ENCODE measurements around the gene CLTCL1. TPM values are rescaled to one million over a fixed set of nuclear protein-coding genes. Genes with fewer than 3 reads are reported as not detected.

CLTCL1 gene
- total and polyA plus RNA-seq, 2 experiments from 2014 or later, result 6.6 to 15.1 TPM

- peaks cover 18% of the 10 kb centered on the region for H3K4me1 ChIP-seq (ENCODE audit: insufficient read depth)
- no peak for DNase-seq (ENCODE audit: low spot score)
- Mint-ChIP-seq H3K27ac (no peak overlapping the region), H3K27me3 (ENCODE audit: insufficient read depth, low read depth, poor library complexity) (peaks cover 21% of the 10 kb centered on the region), H3K36me3 (ENCODE audit: low read depth) (peaks cover 5% of the 10 kb centered on the region; the same call in 1 of the 3 replicates), H3K4me3 (no peak overlapping the region), H3K9me3 (no peaks in the 10 kb centered on the region; the same call in 2 of the 3 replicates), H3K4me1 (peaks cover 13% of the 10 kb centered on the region)
- H3K9me2 ChIP-seq (ENCODE audit: insufficient read depth), result no peaks in the 10 kb centered on the region
- H3K4me2 ChIP-seq, result no peak overlapping the region
- H3K27me3 ChIP-seq (ENCODE audit: insufficient read depth), result no peaks in the 10 kb centered on the region
- H3K4me3 ChIP-seq, result no peak overlapping the region
- H2AFZ ChIP-seq, result no peak overlapping the region
- no peak overlapping the region for H3K27ac ChIP-seq (ENCODE audit: low read depth)
- no peak for ATAC-seq
- H3K36me3 ChIP-seq (ENCODE audit: insufficient read depth), result no peaks in the 10 kb centered on the region
- peaks cover 13% of the 10 kb centered on the region; the same call in 1 of the 2 replicates for H3F3A ChIP-seq (replicated peaks; ENCODE audit: low read depth)
- H4K20me1 ChIP-seq (replicated peaks; ENCODE audit: insufficient read depth), result no peaks in the 10 kb centered on the region; the same call in 1 of the 2 replicates
- no peak for TF ChIP-seq CREB1 (CRISPR knock-in tag; IDR thresholded peaks at IDR 0.05; ENCODE audit: low read depth)
- peaks cover 12% of the 10 kb centered on the region; the same call in 1 of the 2 replicates for H3K79me2 ChIP-seq (replicated peaks; ENCODE audit: insufficient read depth)
Observed at GRCh38 chr22:19180234-19180633, 111.3 kb downstream of the CLTCL1 start.

- peaks cover 5% of the 10 kb centered on the region; the same call in 1 of the 3 replicates for H3K36me3 Mint-ChIP-seq (ENCODE audit: low read depth)
- peaks cover 21% of the 10 kb centered on the region for H3K27me3 Mint-ChIP-seq (ENCODE audit: insufficient read depth, low read depth, poor library complexity)
- no peaks in the 10 kb centered on the region for H3K9me3 Mint-ChIP-seq
- Histone ChIP-seq H3K79me2 (replicated peaks; ENCODE audit: insufficient read depth) (peaks cover 12% of the 10 kb centered on the region; the same call in 1 of the 2 replicates), H3K27me3 (ENCODE audit: insufficient read depth) (no peaks in the 10 kb centered on the region), H3K4me2 (peak overlapping the region; percentile 91), H3K27ac (ENCODE audit: low read depth) (peak overlapping the region; percentile 74; the same call in 1 of the 2 replicates), H3K9me2 (ENCODE audit: insufficient read depth) (no peaks in the 10 kb centered on the region), H4K20me1 (replicated peaks; ENCODE audit: insufficient read depth) (no peaks in the 10 kb centered on the region; the same call in 1 of the 2 replicates), H2AFZ (peak overlapping the region; percentile 92), H3K36me3 (ENCODE audit: insufficient read depth) (no peaks in the 10 kb centered on the region), H3F3A (replicated peaks; ENCODE audit: low read depth) (peaks cover 17% of the 10 kb centered on the region; the same call in 1 of the 2 replicates), H3K4me1 (ENCODE audit: insufficient read depth) (peaks cover 25% of the 10 kb centered on the region), H3K4me3 (peak overlapping the region; percentile 62)
- peak; percentile 69 for ATAC-seq
- H3K4me3 Mint-ChIP-seq, result peak overlapping the region; percentile 83
- H3K27ac Mint-ChIP-seq, result peak overlapping the region; percentile 88
- H3K4me1 Mint-ChIP-seq, result peaks cover 14% of the 10 kb centered on the region
- DNase-seq (ENCODE audit: low spot score), result peak; percentile 89
- TF ChIP-seq EZH2phosphoT487 (IDR thresholded peaks at IDR 0.05; ENCODE audit: unreplicated experiment) (no peak), CTCF (conservative IDR thresholded peaks at IDR 0.05; ENCODE audit: low read depth in 2 of 2) (peak; percentile 80 to 82), EZH2 (IDR thresholded peaks at IDR 0.05; ENCODE audit: low read depth, unreplicated experiment) (no peak)
Observed at GRCh38 chr22:19179497-19180048, 111.9 kb downstream of the CLTCL1 start.

- Histone ChIP-seq H2AFZ (peak within 1 kb of the TSS; percentile 92), H4K20me1 (replicated peaks; ENCODE audit: insufficient read depth) (peaks cover 3% of the 10 kb centered on the region; the same call in 1 of the 2 replicates), H3K36me3 (ENCODE audit: insufficient read depth) (no peaks in the 10 kb centered on the region), H3K9me2 (ENCODE audit: insufficient read depth) (no peaks in the 10 kb centered on the region), H3F3A (replicated peaks; ENCODE audit: low read depth) (peaks cover 21% of the 10 kb centered on the region), H3K27me3 (ENCODE audit: insufficient read depth) (no peaks in the 10 kb centered on the region), H3K27ac (ENCODE audit: low read depth) (peak within 1 kb of the TSS; percentile 74; the same call in 1 of the 2 replicates), H3K79me2 (replicated peaks; ENCODE audit: insufficient read depth) (peaks cover 12% of the 10 kb centered on the region; the same call in 1 of the 2 replicates), H3K4me3 (peak within 1 kb of the TSS; percentile 62), H3K4me1 (ENCODE audit: insufficient read depth) (peaks cover 30% of the 10 kb centered on the region), H3K4me2 (peak within 1 kb of the TSS; percentile 96)
- Mint-ChIP-seq H3K36me3 (ENCODE audit: low read depth) (peaks cover 5% of the 10 kb centered on the region; the same call in 1 of the 3 replicates), H3K9me3 (no peaks in the 10 kb centered on the region), H3K4me1 (peaks cover 21% of the 10 kb centered on the region), H3K27ac (peak within 1 kb of the TSS; percentile 88), H3K4me3 (peak within 1 kb of the TSS; percentile 83), H3K27me3 (ENCODE audit: insufficient read depth, low read depth, poor library complexity) (peaks cover 25% of the 10 kb centered on the region)
- ATAC-seq, result peak; percentile 65
- DNase-seq (ENCODE audit: low spot score), result peak; percentile 96
- no peak for TF ChIP-seq NANOG (IDR thresholded peaks at IDR 0.05; ENCODE audit: borderline replicate concordance)
Observed at GRCh38 chr22:19178657-19179496, 112.6 kb downstream of the CLTCL1 start, which contains the start of gene SLC25A1. TSS of gene SLC25A1 (minus strand) at chr22:19178736. CDS start at chr22:19178673, 63 bp downstream.

Measured in GM23338 (cell line).